Measurements from ENCODE around the gene ABI3BP.
A peak's percentile ranks its signal among the peaks of the same experiment; 100 is the strongest.

ABI3BP gene

GRCh38 chr3:100715176-100715575, 278.0 kb downstream of the ABI3BP start:
- no peak for DNase-seq

- DNase-seq = no peak
Observed at GRCh38 chr3:100710261-100710968, 282.8 kb downstream of the ABI3BP start.

GRCh38 chr3:100709842-100710260, 283.4 kb downstream of the ABI3BP start:
- peak; percentile 37 for DNase-seq

- peak; percentile 96 for DNase-seq
Observed at GRCh38 chr3:100708989-100709841, 284.0 kb downstream of the ABI3BP start, which contains the start of gene TFG. Gene TFG (plus strand): TSS chr3:100709494. CDS start chr3:100713686, 4,192 bp downstream.

- no peak for DNase-seq
Observed at GRCh38 chr3:100708644-100708988, 284.6 kb downstream of the ABI3BP start.

- DNase-seq = no peak
Observed at GRCh38 chr3:100706365-100706764, 286.9 kb downstream of the ABI3BP start.

- DNase-seq = no peak
Observed at GRCh38 chr3:100703865-100704264, 289.4 kb downstream of the ABI3BP start.

GRCh38 chr3:100702980-100703345, 290.3 kb downstream of the ABI3BP start:
- no peak for DNase-seq

GRCh38 chr3:100702082-100702979, 290.9 kb downstream of the ABI3BP start:
- DNase-seq = no peak

GRCh38 chr3:100700708-100701107, 292.5 kb downstream of the ABI3BP start:
- DNase-seq = no peak

All from NK-92 treated with Interleukin-12 subunit alpha and Interleukin-12 subunit beta, amount 100 ng/mL, for 24 hours (cell line).